Thymus (tissue), 11 donors: ENCODE data around the gene GRK7. TPM values are rescaled to one million over a fixed set of nuclear protein-coding genes. Genes with fewer than 3 reads are reported as not detected.
"Not testable (repeated sequence)": the region's sequence is repeated elsewhere in the genome, so short reads cannot be mapped to it uniquely, and the experiment has no call there.

ENCODE experiments used
- DNase-seq, 9 donors: peaks; one replicate each; pipeline ENCODE4 v3.0.0-alpha.2; 2013; ENCODE audit warnings: low spot score in 9 of 9, low read depth in 6 of 9, missing footprints in 1 of 9
- H3K27ac ChIP-seq, 2 donors: one replicate each; pipeline ENCODE4 v1.5.1; 2013; ENCODE audit warnings: control low read depth in 1 of 2, low read depth in 1 of 2, low read length in 1 of 2, mild to moderate bottlenecking in 1 of 2, moderate library complexity in 1 of 2
- H3K27me3 ChIP-seq, 2 donors: one replicate each; pipeline ENCODE4 v1.5.1; 2013; ENCODE audit warnings: low read length in 1 of 2; ENCODE audit not compliant: control insufficient read depth in 2 of 2, insufficient read depth in 1 of 2
- H3K36me3 ChIP-seq, 2 donors: one replicate each; pipeline ENCODE4 v1.5.1; 2013; ENCODE audit warnings: low read length in 1 of 2, mild to moderate bottlenecking in 1 of 2, moderate library complexity in 1 of 2; ENCODE audit not compliant: control insufficient read depth in 2 of 2, insufficient read depth in 2 of 2
- H3K4me1 ChIP-seq, 2 donors: one replicate each; pipeline ENCODE4 v1.5.1; 2013; ENCODE audit warnings: low read length in 2 of 2; ENCODE audit not compliant: control insufficient read depth in 2 of 2, insufficient read depth in 2 of 2
- H3K4me3 ChIP-seq, 2 donors: one replicate each; pipeline ENCODE4 v1.5.1; 2013; ENCODE audit warnings: low read length in 2 of 2, control low read depth in 1 of 2, mild to moderate bottlenecking in 1 of 2
- H3K9me3 ChIP-seq, 2 donors: one replicate each; pipeline ENCODE4 v1.5.1; 2013; ENCODE audit warnings: low read length in 1 of 2, mild to moderate bottlenecking in 1 of 2; ENCODE audit not compliant: control insufficient read depth in 2 of 2, insufficient read depth in 1 of 2
- WGBS: extraction: QIAGEN DNeasy Blood & Tissue Kit; methylation state at CpG from one replicate; pipeline ENCODE4 v1.1.7; 2013; 5-methylcytosine and 5-hydroxymethylcytosine counted together
- polyA plus RNA-seq: library from polyadenylated mRNA; stranded (reverse); fragments of 200-250 nt; gene quantifications from one replicate; pipeline ENCODE4 v1.2.3, GENCODE V29; 2013
- total RNA-seq: library from RNA; stranded (reverse); fragments of 120-200 nt; gene quantifications from one replicate; pipeline ENCODE4 v1.2.4, GENCODE V29; 2013
- donor health status: healthy.

The GRK7 gene
- total and polyA plus RNA-seq, 2 donors, result 0.14 TPM; not detected in 1

DNA sequence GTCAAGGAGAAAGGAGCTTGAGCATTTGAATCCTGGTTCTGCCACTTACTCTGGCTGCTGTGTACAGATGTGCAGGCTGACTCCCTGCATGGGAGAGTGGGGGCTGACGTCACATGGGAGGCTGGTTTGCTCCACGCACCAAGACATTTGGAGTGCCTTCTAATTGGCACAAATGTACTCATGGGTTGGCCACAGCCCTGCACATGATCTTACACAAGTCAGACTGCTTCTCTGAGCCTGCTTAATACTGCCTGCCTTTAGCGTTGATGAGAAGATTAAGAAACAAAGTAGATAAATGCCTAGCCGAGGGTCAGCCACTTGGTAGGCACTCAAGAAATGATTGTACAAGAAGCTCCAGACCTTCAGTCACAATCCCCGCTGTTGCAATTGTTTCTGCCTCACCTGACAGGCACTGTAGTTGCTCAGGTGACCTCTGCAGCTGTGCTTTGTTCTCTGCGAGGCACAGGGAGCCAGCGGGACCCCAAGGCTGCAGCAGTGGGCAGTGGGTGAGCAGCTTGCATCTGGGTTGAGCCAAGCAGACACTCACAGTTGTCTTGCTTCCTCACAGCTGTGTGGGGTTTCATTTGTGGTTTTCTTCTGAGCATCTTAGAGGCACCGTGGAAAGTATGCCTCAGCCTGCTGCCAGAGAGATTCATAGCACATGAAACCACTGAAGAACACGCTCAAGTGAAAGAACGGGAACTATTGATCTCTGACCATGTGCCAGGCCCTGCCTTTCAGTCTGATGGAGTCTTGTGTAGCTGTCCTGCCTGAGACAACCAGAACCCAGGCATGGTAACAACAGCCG, 33.1 kb downstream of the GRK7 start:
- peaks cover 45 to 58% of the 10 kb centered on the region in 2 donors for H3K4me1 ChIP-seq
- H3K9me3 ChIP-seq, result no peaks in the 10 kb centered on the region
- H3K36me3 ChIP-seq, result no peaks in the 10 kb centered on the region
- 9% methylated on average over 11 of the region's 11 CpGs for WGBS
- peak; percentile 69 to 96 (median 86) for DNase-seq
- no peaks in the 10 kb centered on the region for H3K27me3 ChIP-seq
- H3K4me3 ChIP-seq, result peak overlapping the region; percentile 65 to 70
- H3K27ac ChIP-seq, result peak overlapping the region; percentile 97 to 98

DNA sequence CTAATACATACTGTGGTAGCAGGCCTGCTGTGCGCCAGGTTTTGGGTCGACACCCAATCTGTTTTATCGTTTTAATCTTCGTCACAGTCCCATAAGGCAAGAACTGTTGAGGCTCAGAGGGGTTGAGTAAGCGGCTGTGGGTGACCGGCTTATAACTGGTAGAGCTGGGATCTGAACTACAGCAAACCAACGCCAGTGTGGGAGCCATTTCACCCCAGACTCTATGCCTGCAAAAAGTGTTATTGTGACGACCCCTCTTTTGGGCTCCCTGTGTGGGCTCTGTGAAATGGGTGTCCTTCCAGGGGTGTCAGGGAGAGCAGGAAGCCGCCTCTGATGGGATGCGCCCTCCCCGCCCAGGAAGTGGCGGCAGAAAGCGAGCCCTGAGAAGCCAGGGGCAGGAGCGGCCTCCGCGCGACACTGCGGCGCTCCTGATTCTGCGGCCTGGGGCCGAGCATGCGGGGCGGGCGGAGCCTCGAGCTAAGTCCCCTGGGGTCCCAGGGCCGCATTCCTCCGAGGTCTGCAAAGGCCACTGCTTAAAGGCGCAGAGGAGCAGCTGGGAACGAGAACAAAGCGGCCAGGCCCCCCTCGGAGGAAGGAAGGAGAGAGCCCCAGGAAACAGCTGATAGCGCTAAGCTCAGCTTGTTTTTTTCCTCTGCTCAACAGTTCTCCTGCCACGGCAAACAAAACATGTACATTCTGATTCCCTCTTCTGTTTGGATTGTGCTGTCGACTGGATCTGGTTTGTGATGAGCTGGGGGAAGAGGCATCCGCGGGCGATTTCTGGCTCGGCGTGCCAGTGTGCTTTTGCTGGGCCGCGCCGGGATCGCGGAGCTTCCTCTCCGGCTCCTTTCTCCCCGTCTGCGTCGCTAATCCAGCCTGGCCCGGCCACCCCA, 33.9 kb downstream of the GRK7 start:
- 3% methylated on average over 49 of the region's 49 CpGs for WGBS
- Histone ChIP-seq H3K4me3 (peak overlapping the region; percentile 65 to 70), H3K9me3 (no peaks in the 10 kb centered on the region), H3K27ac (peak overlapping the region; percentile 97 to 98), H3K36me3 (no peaks in the 10 kb centered on the region), H3K4me1 (peaks cover 45 to 60% of the 10 kb centered on the region in 2 donors), H3K27me3 (no peaks in the 10 kb centered on the region)
- DNase-seq, result peak in 8 of 9 donors; percentile 60 to 87 (median 64)

DNA sequence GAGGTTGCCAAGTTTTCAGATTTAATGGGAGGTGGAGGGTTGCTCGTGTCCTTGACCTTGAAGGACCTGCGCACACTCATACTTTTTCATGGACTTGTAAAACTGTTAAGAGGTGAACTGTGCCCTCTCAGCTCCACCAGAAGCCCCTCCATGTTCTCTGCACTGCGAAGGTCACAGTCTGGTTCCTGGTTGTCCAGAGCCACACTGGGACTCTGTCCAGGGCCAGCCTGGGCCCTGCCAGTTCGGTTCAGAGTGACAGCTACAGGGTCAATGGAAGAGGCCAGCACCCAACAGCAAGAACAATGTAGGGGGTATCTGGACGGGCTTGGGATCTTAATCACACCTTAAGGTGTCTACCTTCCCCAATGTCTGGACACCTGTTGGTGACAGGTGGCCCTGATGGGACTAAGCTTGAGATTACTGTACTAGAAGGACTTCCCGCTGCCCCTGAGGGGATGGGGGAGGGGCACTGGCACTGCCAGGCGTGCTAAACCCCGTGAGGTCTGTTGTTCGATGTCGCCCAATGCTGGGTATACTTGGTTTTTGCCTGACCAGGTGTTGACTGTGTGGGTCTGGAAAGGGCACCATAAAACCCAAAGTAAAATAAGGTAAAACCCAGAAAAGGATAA, 34.7 kb downstream of the GRK7 start:
- H3K27me3 ChIP-seq, result no peaks in the 10 kb centered on the region
- WGBS, result 59% methylated on average over 10 of the region's 10 CpGs
- H3K4me3 ChIP-seq, result peak overlapping the region; percentile 65 to 70
- H3K36me3 ChIP-seq, result no peaks in the 10 kb centered on the region
- peak overlapping the region; percentile 97 to 98 for H3K27ac ChIP-seq
- H3K9me3 ChIP-seq, result no peaks in the 10 kb centered on the region
- DNase-seq, result peak in 6 of 9 donors; percentile 8 to 59 (median 34)
- H3K4me1 ChIP-seq, result peaks cover 45 to 62% of the 10 kb centered on the region in 2 donors

DNA sequence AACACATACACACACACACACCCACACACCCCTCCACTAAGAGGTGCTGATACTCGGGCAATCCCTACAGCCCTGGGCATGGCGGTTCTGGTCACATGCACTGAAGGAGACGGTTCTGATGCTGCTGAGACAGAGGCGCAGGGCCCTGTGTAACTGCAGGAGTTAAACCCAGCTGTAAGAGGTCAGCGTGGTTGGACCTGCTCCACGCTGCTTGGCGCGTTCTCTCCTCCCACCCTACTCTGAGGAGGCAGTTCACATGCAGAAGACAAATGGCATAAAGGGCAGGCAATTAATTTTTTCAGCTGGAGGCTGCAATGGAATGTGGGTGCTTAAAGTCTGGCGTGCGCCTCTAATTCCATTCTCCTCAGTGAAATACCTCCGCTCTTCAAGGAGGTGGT, 35.2 kb downstream of the GRK7 start:
- Histone ChIP-seq H3K4me1 (peaks cover 45 to 62% of the 10 kb centered on the region in 2 donors), H3K9me3 (no peaks in the 10 kb centered on the region), H3K4me3 (peak overlapping the region; percentile 65 to 70), H3K27me3 (no peaks in the 10 kb centered on the region), H3K36me3 (no peaks in the 10 kb centered on the region), H3K27ac (peak overlapping the region; percentile 97 to 98)
- WGBS, result 80% methylated on average over 11 of the region's 11 CpGs
- peak in 4 of 9 donors; percentile 11 to 52 (median 26) for DNase-seq

DNA sequence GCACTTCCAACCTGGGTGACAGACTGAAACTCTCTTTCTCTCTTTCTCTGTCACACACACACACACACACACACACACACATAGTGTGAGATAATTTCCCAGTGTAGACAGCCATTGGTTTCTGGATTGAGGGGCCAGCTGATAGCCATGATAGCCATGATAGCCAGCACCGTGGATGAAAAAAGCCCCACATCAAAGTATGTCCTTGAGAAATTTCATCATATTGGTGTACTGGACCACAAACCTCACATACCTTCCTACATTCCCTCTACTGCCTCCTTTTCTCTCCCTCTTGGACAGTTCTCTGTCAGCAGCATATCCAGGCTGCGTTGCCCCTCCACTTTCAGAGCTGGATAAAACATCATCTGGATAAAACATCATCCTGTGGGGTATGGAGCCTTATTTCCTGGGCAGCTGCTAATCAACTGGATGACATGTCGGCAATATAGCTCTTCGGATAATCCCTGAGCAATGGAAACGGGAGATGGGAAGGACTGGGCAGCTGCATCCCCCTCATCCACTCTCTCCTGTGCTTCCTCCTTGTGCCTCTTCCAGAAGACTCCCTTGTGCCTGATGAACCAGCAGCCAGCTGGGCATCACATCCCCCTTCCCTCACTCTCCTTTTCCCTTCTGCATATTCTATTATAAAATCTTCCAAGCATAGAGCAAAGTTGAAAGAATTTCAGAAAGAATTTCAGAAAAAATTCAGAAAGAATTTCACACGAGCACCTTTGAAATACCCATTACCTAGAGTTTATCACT, 39.3 kb downstream of the GRK7 start:
- Histone ChIP-seq H3K36me3 (no peaks in the 10 kb centered on the region), H3K4me1 (peaks cover 16 to 22% of the 10 kb centered on the region in 2 donors), H3K27me3 (no peaks in the 10 kb centered on the region), H3K9me3 (no peaks in the 10 kb centered on the region), H3K4me3 (no peak overlapping the region), H3K27ac (no peak overlapping the region)
- DNase-seq, result no peak
- 96% methylated on average over 6 of the region's 6 CpGs for WGBS

DNA sequence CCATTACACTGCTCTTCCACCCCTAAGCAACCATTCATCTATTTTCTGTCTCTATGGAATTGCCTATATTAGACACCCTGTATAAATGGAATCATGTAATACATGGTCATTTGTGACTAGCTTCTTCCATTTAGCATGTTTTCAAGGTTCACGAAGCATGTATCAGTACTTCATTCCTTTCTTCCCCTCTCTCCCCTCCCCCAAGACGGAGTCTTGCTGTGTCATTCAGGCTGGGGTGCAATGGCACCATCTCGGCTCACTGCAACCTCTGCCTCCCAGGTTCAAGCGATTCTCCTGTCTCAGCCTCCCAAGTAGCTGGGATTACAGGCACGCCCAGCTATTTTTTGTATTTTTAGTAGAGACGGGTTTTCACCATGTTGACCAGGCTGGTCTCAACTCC, 40.3 kb downstream of the GRK7 start:
- 96% methylated on average over 6 of the region's 6 CpGs for WGBS
- not testable (repeated sequence) for H3K36me3 ChIP-seq, H3K9me3 ChIP-seq, H3K4me3 ChIP-seq, DNase-seq, H3K27ac ChIP-seq, H3K27me3 ChIP-seq
- H3K4me1 ChIP-seq, result peaks cover 6 to 11% of the 10 kb centered on the region in 2 donors

DNA sequence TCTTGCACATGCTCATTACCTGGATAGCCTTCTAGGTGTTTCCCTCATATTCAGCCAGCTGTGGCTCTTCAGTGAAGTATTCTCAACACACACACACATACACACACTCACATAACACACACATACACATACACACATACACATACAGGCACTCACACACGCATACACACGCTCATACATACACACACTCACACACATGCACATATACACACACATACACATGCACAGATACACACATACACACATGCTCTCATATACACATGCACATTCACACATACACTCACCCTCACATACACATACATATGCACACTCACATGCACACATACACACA, 41.2 kb downstream of the GRK7 start:
- Histone ChIP-seq H3K4me3 (no peak overlapping the region), H3K9me3 (no peaks in the 10 kb centered on the region), H3K27me3 (no peaks in the 10 kb centered on the region), H3K4me1 (peaks cover 0 to 4% of the 10 kb centered on the region in 2 donors), H3K27ac (no peak overlapping the region), H3K36me3 (no peaks in the 10 kb centered on the region)
- WGBS, result 98% methylated on average over 2 of the region's 2 CpGs
- DNase-seq, result no peak

DNA sequence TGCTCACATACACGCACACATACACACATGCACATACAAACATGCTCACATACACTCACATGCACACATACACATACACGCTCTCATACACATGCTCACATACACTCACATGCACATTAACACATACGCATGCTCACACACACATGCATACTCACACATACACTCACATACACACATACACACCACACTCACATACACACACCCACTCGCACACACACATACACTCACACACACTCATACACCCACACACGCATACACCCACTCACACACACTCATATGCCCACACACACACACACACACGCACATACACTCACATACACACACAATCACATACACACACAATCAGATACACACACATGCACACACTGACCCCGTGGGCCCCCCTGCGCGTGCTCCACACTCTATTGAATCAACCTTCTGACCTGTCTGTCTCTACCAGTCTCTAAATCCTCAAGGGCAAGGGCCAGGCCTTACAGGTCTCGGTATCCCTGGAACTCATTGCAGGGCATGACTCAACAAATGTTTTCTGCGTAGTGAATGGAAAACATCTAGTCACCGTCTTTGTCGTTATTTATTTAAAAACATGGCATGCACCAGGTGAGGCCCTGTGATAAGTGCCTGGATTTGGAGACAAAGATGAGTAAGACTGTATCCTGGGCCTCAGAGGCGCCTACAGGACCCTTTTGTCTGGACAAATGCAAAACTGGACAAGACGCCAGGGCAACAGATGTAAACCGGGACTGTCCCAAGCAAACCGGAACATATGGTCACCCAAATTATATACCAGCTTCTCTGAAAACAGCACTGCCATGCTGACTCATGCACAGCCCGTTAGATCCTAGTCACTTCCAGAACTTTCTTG, 41.8 kb downstream of the GRK7 start:
- Histone ChIP-seq H3K27ac (no peak overlapping the region), H3K4me3 (no peak overlapping the region), H3K9me3 (no peaks in the 10 kb centered on the region), H3K36me3 (no peaks in the 10 kb centered on the region), H3K27me3 (no peaks in the 10 kb centered on the region), H3K4me1 (peaks cover 0 to 4% of the 10 kb centered on the region in 2 donors)
- DNase-seq, result no peak
- 97% methylated on average over 18 of the region's 18 CpGs for WGBS
